HEK293 (cell line): ENCODE measurements around the gene CRABP2.

ENCODE experiments used
- CTCF ChIA-PET: fragments of 350-600 bp; formaldehyde crosslinking; extraction: SDS; loops from one replicate; lab custom pipeline; 2021; ENCODE audit warnings: antibody characterized with exemption; lab: Yijun Ruan, JAX
- POLR2A ChIA-PET: fragments of 300-600 bp; formaldehyde crosslinking; extraction: SDS; loops from one replicate; lab custom pipeline; 2020; ENCODE audit warnings: antibody characterized with exemption, inconsistent platforms; lab: Yijun Ruan, JAX
- H3K27ac ChIP-seq: fragments of 200-500 bp; sonication (Bioruptor generic); 2 replicates; pipeline ENCODE4 v1.5.1; 2014; ENCODE audit warnings: low read depth, low read length, control low read depth, inconsistent platforms; ENCODE audit errors: extremely low read depth
- H3K36me3 ChIP-seq, 2 experiments: fragments of 200-500 bp in 1 of 2; sonication (Bioruptor generic) in 1 of 2; 1 replicate in 1 of 2; 2 replicates in 1 of 2; pipeline ENCODE4 v1.5.1; 2014 to 2017; ENCODE audit warnings: inconsistent platforms in 2 of 2, low read length in 2 of 2; ENCODE audit not compliant: control insufficient read depth in 2 of 2, insufficient read depth in 1 of 2
- H3K4me1 ChIP-seq: fragments of 200-500 bp; sonication (Bioruptor generic); 2 replicates; pipeline ENCODE4 v1.5.1; 2014; ENCODE audit warnings: mild to moderate bottlenecking, low read length, inconsistent platforms; ENCODE audit not compliant: control insufficient read depth, insufficient read depth
- H3K4me3 ChIP-seq: 2 replicates; pipeline ENCODE4 v1.5.1; 2011; ENCODE audit warnings: low read depth, mild to moderate bottlenecking, control low read depth, low read length, moderate library complexity
- H3K9me3 ChIP-seq: fragments of 200-500 bp; sonication (Bioruptor generic); 2 replicates; pipeline ENCODE4 v1.5.1; 2014; ENCODE audit warnings: low read depth, low read length, inconsistent platforms; ENCODE audit not compliant: control insufficient read depth, insufficient read depth
- BCL11B ChIP-seq: fragments of 450-650 bp; formaldehyde crosslinking; IDR thresholded peaks from 2 replicates; pipeline ENCODE4 v1.5.1; 2016; ENCODE audit warnings: low read depth, missing biosample characterization, missing genetic modification characterization
- FEZF1 ChIP-seq: fragments of 450-650 bp; formaldehyde crosslinking; IDR thresholded peaks from 2 replicates; pipeline ENCODE4 v1.5.1; 2016; ENCODE audit warnings: missing biosample characterization, missing genetic modification characterization
- GLIS1 ChIP-seq: fragments of 450-650 bp; formaldehyde crosslinking; IDR thresholded peaks from 2 replicates; pipeline ENCODE4 v1.5.1; 2016; ENCODE audit warnings: missing biosample characterization, missing genetic modification characterization
- HIC1 ChIP-seq: fragments of 450-650 bp; formaldehyde crosslinking; IDR thresholded peaks from 2 replicates; pipeline ENCODE4 v1.5.1; 2016; ENCODE audit warnings: missing biosample characterization, missing genetic modification characterization
- KLF1 ChIP-seq: fragments of 450-650 bp; formaldehyde crosslinking; IDR thresholded peaks from 2 replicates; pipeline ENCODE4 v1.5.1; 2016; ENCODE audit warnings: missing biosample characterization, missing genetic modification characterization
- KLF9 ChIP-seq: fragments of 450-650 bp; formaldehyde crosslinking; IDR thresholded peaks from 2 replicates; pipeline ENCODE4 v1.5.1; 2016; ENCODE audit warnings: missing biosample characterization, missing genetic modification characterization, low read depth
- PRDM10 ChIP-seq: fragments of 450-650 bp; formaldehyde crosslinking; IDR thresholded peaks from 2 replicates; pipeline ENCODE4 v1.5.1; 2016; ENCODE audit warnings: missing biosample characterization, missing genetic modification characterization
- SCRT1 ChIP-seq: fragments of 450-650 bp; formaldehyde crosslinking; IDR thresholded peaks from 2 replicates; pipeline ENCODE4 v1.5.1; 2016; ENCODE audit warnings: missing biosample characterization, missing genetic modification characterization, borderline replicate concordance
- SCRT2 ChIP-seq: fragments of 450-650 bp; formaldehyde crosslinking; IDR thresholded peaks from 2 replicates; pipeline ENCODE4 v1.5.1; 2016; ENCODE audit warnings: missing biosample characterization, missing genetic modification characterization
- SP2 ChIP-seq: fragments of 450-650 bp; formaldehyde crosslinking; IDR thresholded peaks from 2 replicates; pipeline ENCODE4 v1.5.1; 2016; ENCODE audit warnings: missing biosample characterization, missing genetic modification characterization
- ZBTB1 ChIP-seq: fragments of 450-650 bp; formaldehyde crosslinking; IDR thresholded peaks from 2 replicates; pipeline ENCODE4 v1.5.1; 2016; ENCODE audit warnings: missing biosample characterization, missing genetic modification characterization
- ZIC2 ChIP-seq: fragments of 450-650 bp; formaldehyde crosslinking; IDR thresholded peaks from 2 replicates; pipeline ENCODE4 v1.5.1; 2016; ENCODE audit warnings: missing biosample characterization, missing genetic modification characterization
- ZNF10 ChIP-seq: fragments of 450-650 bp; formaldehyde crosslinking; IDR thresholded peaks from 2 replicates; pipeline ENCODE4 v1.5.1; 2017; ENCODE audit warnings: missing biosample characterization, missing genetic modification characterization
- ZNF221 ChIP-seq: fragments of 450-650 bp; formaldehyde crosslinking; IDR thresholded peaks from 2 replicates; pipeline ENCODE4 v1.5.1; 2017; ENCODE audit warnings: missing biosample characterization, missing genetic modification characterization, borderline replicate concordance
- ZNF223 ChIP-seq: fragments of 450-650 bp; formaldehyde crosslinking; IDR thresholded peaks from 2 replicates; pipeline ENCODE4 v1.5.1; 2016; ENCODE audit warnings: missing biosample characterization, missing genetic modification characterization
- ZNF23 ChIP-seq: fragments of 450-650 bp; formaldehyde crosslinking; IDR thresholded peaks from 2 replicates; pipeline ENCODE4 v1.5.1; 2016; ENCODE audit warnings: missing biosample characterization, missing genetic modification characterization, borderline replicate concordance
- ZNF302 ChIP-seq: fragments of 450-650 bp; formaldehyde crosslinking; IDR thresholded peaks from 2 replicates; pipeline ENCODE4 v1.5.1; 2016; ENCODE audit warnings: missing biosample characterization, missing genetic modification characterization, low read depth
- ZNF433 ChIP-seq: fragments of 450-650 bp; formaldehyde crosslinking; IDR thresholded peaks from 2 replicates; pipeline ENCODE4 v1.5.1; 2016; ENCODE audit warnings: missing biosample characterization, missing genetic modification characterization, low read depth
- ZNF561 ChIP-seq: fragments of 450-650 bp; IDR thresholded peaks from 2 replicates; pipeline ENCODE4 v1.5.1; 2018; ENCODE audit warnings: missing biosample characterization, missing genetic modification characterization, borderline replicate concordance
- ZNF596 ChIP-seq: fragments of 450-650 bp; IDR thresholded peaks from 2 replicates; pipeline ENCODE4 v1.5.0; 2018; ENCODE audit warnings: missing biosample characterization, mild to moderate bottlenecking, missing genetic modification characterization, moderate library complexity
- ZNF639 ChIP-seq: fragments of 450-650 bp; formaldehyde crosslinking; IDR thresholded peaks from 2 replicates; pipeline ENCODE4 v1.5.1; 2016; ENCODE audit warnings: missing biosample characterization, missing genetic modification characterization
- ZNF704 ChIP-seq: fragments of 450-650 bp; formaldehyde crosslinking; IDR thresholded peaks from 2 replicates; pipeline ENCODE4 v1.5.1; 2016; ENCODE audit warnings: missing biosample characterization, missing genetic modification characterization
- ZNF76 ChIP-seq: fragments of 450-650 bp; formaldehyde crosslinking; IDR thresholded peaks from 2 replicates; pipeline ENCODE4; 2016; ENCODE audit warnings: low read depth, missing biosample characterization, missing genetic modification characterization, borderline replicate concordance
- ZNF830 ChIP-seq: fragments of 450-650 bp; IDR thresholded peaks from 2 replicates; pipeline ENCODE4 v1.5.0; 2018; ENCODE audit warnings: missing biosample characterization, missing genetic modification characterization, low read depth, mild to moderate bottlenecking, moderate library complexity
- ZNF837 ChIP-seq: fragments of 450-650 bp; formaldehyde crosslinking; IDR thresholded peaks from 2 replicates; pipeline ENCODE4 v1.5.1; 2016; ENCODE audit warnings: missing biosample characterization, missing genetic modification characterization

The CRABP2 gene

GRCh38 chr1:156733989-156734584, 28.7 kb upstream of the CRABP2 start:
- H3K4me3 ChIP-seq, result no peak overlapping the region
- TF ChIP-seq ZNF561 (no peak), FEZF1 (no peak), KLF1 (no peak), SCRT2 (tag by site-specific recombination) (0 out of 2 replicates have a peak, but pooled peaks have one; percentile 19), ZNF704 (tag by site-specific recombination) (no peak), ZNF10 (no peak), SCRT1 (tag by site-specific recombination) (peak; percentile 10; the same call in 1 of the 2 replicates), ZIC2 (tag by site-specific recombination) (no peak), ZNF433 (no peak), BCL11B (no peak), ZNF221 (tag by site-specific recombination) (no peak), ZNF302 (tag by site-specific recombination) (no peak), GLIS1 (tag by site-specific recombination) (no peak), ZNF223 (tag by site-specific recombination) (no peak), ZNF596 (tag by site-specific recombination) (no peak), ZNF23 (tag by site-specific recombination) (no peak), ZBTB1 (tag by site-specific recombination) (no peak)
- TF ChIP-seq, all 188 proteins: peak for 2
- no peak overlapping the region for H3K27ac ChIP-seq
- no peaks in the 10 kb centered on the region for H3K9me3 ChIP-seq
- H3K4me1 ChIP-seq, result no peaks in the 10 kb centered on the region
- H3K36me3 ChIP-seq, result peaks cover 4 to 68% of the 10 kb centered on the region in 2 experiments; a peak in 2 of 3 replicates
- ChIA-PET CTCF (interaction anchor here (1.6 to 10.1 kb wide), 2 partner anchors 28 to 49 kb away, joined by 5 to 526 read pairs; partner anchors contain the start of genes CRABP2 and NES), POLR2A (no interaction called here)

- POLR2A ChIA-PET, result interaction anchor here (0.6 to 4.8 kb wide), 36 partner anchors 8 to 199 kb away, joined by 3 to 84 read pairs (median 4); partner anchors contain the start of genes HAPLN2, HDGF, MRPL24 and NES
- CTCF ChIA-PET, result interaction anchor here (0.6 to 10.1 kb wide), 15 partner anchors 11 to 200 kb away, joined by 3 to 526 read pairs (median 6); partner anchors contain the start of genes CRABP2, INSRR, MRPL24 and NES
- H3K36me3 ChIP-seq, result peaks cover 0 to 57% of the 10 kb centered on the region in 2 experiments; a peak in 1 of 3 replicates
- peak; percentile 42; the same call in 1 of the 2 replicates for TF ChIP-seq ZNF76 (tag by site-specific recombination)
- TF ChIP-seq PRDM10, result peak; percentile 99
- no peak for TF ChIP-seq ZNF830 (tag by site-specific recombination)
- TF ChIP-seq KLF9, result peak; percentile 26; the same call in 1 of the 2 replicates
- peak; percentile 93 for TF ChIP-seq SP2 (tag by site-specific recombination)
- peak; percentile 41; the same call in 1 of the 2 replicates for TF ChIP-seq ZNF639 (tag by site-specific recombination)
- peak; percentile 47; the same call in 1 of the 2 replicates for TF ChIP-seq HIC1 (tag by site-specific recombination)
- TF ChIP-seq ZNF837 (tag by site-specific recombination), result no peak
These were observed 23.4 kb upstream of the CRABP2 start, which contains the start of gene ISG20L2 for GRCh38 chr1:156728599-156729462. ISG20L2 (minus strand) TSS chr1:156728766; CDS start chr1:156727652, 1,114 bp downstream.

More at GRCh38 chr1:156728599-156729462, 23.4 kb upstream of the CRABP2 start, which contains the start of gene ISG20L2:
- Histone ChIP-seq H3K9me3 (no peaks in the 10 kb centered on the region), H3K4me3 (peak within 1 kb of the TSS; percentile 85), H3K27ac (peak within 1 kb of the TSS; percentile 72), H3K4me1 (peaks cover 7% of the 10 kb centered on the region)
